HL-60 (cell line): ENCODE results near the gene TMEM63C.

ENCODE experiments used
- CTCF ChIP-seq: IDR thresholded peaks from one replicate; pipeline ENCODE4 v1.5.1; 2011; ENCODE audit warnings: low read length, control low read depth, inconsistent platforms; ENCODE audit not compliant: insufficient read depth
- REST ChIP-seq: IDR thresholded peaks from 2 replicates; pipeline ENCODE4 v1.6.1; 2012; ENCODE audit warnings: low read depth; ENCODE audit not compliant: insufficient replicate concordance

GRCh38 chr14:77225892-77226557, 44.4 kb downstream of the TMEM63C start:
- TF ChIP-seq CTCF (no peak), REST (no peak)
